Endothelial cell of umbilical vein (primary cell): ENCODE results near the gene FNDC8. TPM values are rescaled to one million over a fixed set of nuclear protein-coding genes. Genes with fewer than 3 reads are reported as not detected.

Experiments used
- BruUV-seq: library from RNA; stranded (reverse); fragments of 400-500 nt; replicated peaks from 2 replicates; lab custom pipeline; 2021; lab: Mats Ljungman, UMichigan
- CTCF ChIA-PET: fragments of 300-600, 350-600 bp; sonication (Branson Sonifier 250); formaldehyde crosslinking; loops from one replicate; lab custom pipeline; 2021; ENCODE audit warnings: antibody characterized with exemption, inconsistent platforms; lab: Charles Lee
- POLR2A ChIA-PET: fragments of 300-600, 350-600 bp; sonication (Branson Sonifier 250); formaldehyde crosslinking; loops from one replicate; lab custom pipeline; 2021; ENCODE audit warnings: antibody characterized with exemption, inconsistent platforms; lab: Charles Lee
- DNase-seq: peaks from one replicate; pipeline ENCODE4 v3.0.0-alpha.2; 2011; ENCODE audit warnings: low read depth, low spot score
- FAIRE-seq: peaks from 2 replicates; lab custom pipeline; 2011; peaks lifted over from hg19 to GRCh38; lab: Jason Lieb, UNC
- H2AFZ ChIP-seq: 2 replicates; pipeline ENCODE4 v1.6.0; 2012; ENCODE audit warnings: low read depth, low read length, control low read depth, inconsistent platforms
- H3K27ac ChIP-seq: 2 replicates; pipeline ENCODE4 v1.5.1; 2011; ENCODE audit warnings: low read depth, mild to moderate bottlenecking, control low read depth, low read length, moderate library complexity; ENCODE audit not compliant: insufficient read depth
- H3K27me3 ChIP-seq, 2 experiments: 2 replicates each; pipeline versions ENCODE4 v1.6.0 to v1.6.1; 2011; ENCODE audit warnings: low read length in 2 of 2, mixed read lengths in 1 of 2; ENCODE audit not compliant: control insufficient read depth in 2 of 2, insufficient read depth in 2 of 2
- H3K36me3 ChIP-seq, 2 experiments: 2 replicates in 1 of 2; 3 replicates in 1 of 2; pipeline ENCODE4 v1.5.1; 2011; ENCODE audit warnings: low read length in 2 of 2, mild to moderate bottlenecking in 1 of 2, moderate library complexity in 1 of 2; ENCODE audit not compliant: control insufficient read depth in 2 of 2, insufficient read depth in 2 of 2; ENCODE audit errors: extremely low read depth in 1 of 2
- H3K4me1 ChIP-seq: 3 replicates; pipeline ENCODE4 v1.5.1; 2011; ENCODE audit warnings: mild to moderate bottlenecking, low read length; ENCODE audit not compliant: control insufficient read depth, insufficient read depth; ENCODE audit errors: extremely low read depth
- H3K4me2 ChIP-seq: 2 replicates; pipeline ENCODE4 v1.6.1; 2011; ENCODE audit warnings: low read length, control low read depth, mixed read lengths; ENCODE audit not compliant: insufficient read depth
- H3K4me3 ChIP-seq, 3 experiments: fragments of 200-600 bp in 1 of 3; sonication (generic), shearing (Covaris generic) in 1 of 3; replicated peaks in 1 of 3; 2 replicates each; pipeline ENCODE4 v1.5.1; 2011 to 2016; ENCODE audit warnings: control low read depth in 3 of 3, low read length in 3 of 3, mild to moderate bottlenecking in 2 of 3, inconsistent platforms in 1 of 3, low read depth in 1 of 3, moderate library complexity in 1 of 3; ENCODE audit not compliant: insufficient read depth in 1 of 3
- H3K79me2 ChIP-seq: 2 replicates; pipeline ENCODE4 v1.6.0; 2012; ENCODE audit warnings: low read length, inconsistent platforms; ENCODE audit not compliant: control insufficient read depth, insufficient read depth
- H3K9ac ChIP-seq: replicated peaks from 2 replicates; pipeline ENCODE3; 2011; ENCODE audit warnings: low read length, control low read depth; ENCODE audit not compliant: insufficient read depth; ENCODE audit errors: extremely low read depth
- H3K9me1 ChIP-seq: replicated peaks from 3 replicates; pipeline ENCODE4 v1.6.0; 2011; ENCODE audit warnings: mild to moderate bottlenecking, low read length; ENCODE audit not compliant: control insufficient read depth, insufficient read depth; ENCODE audit errors: extremely low read depth
- H3K9me3 ChIP-seq: replicated peaks from 2 replicates; pipeline ENCODE4 v1.5.1; 2012; ENCODE audit warnings: low read length, inconsistent platforms; ENCODE audit not compliant: control insufficient read depth, insufficient read depth
- H4K20me1 ChIP-seq: replicated peaks from 2 replicates; pipeline ENCODE3; 2011; ENCODE audit warnings: mild to moderate bottlenecking, low read length; ENCODE audit not compliant: control insufficient read depth, insufficient read depth; ENCODE audit errors: extremely low read depth
- FOS ChIP-seq: IDR thresholded peaks from 2 replicates; pipeline ENCODE4 v1.6.1; 2011; ENCODE audit warnings: mild to moderate bottlenecking, low read length, moderate library complexity, borderline replicate concordance; ENCODE audit not compliant: insufficient read depth
- GATA2 ChIP-seq: IDR thresholded peaks from 2 replicates; pipeline ENCODE4 v1.7.0; 2011; ENCODE audit warnings: low read depth, mild to moderate bottlenecking, moderate library complexity, mixed read lengths, low read length; ENCODE audit not compliant: insufficient read length, insufficient read depth
- JUN ChIP-seq: IDR thresholded peaks from 2 replicates; pipeline ENCODE4 v1.6.1; 2011; ENCODE audit warnings: borderline replicate concordance, low read depth; ENCODE audit not compliant: insufficient read length, insufficient read depth
- MYC ChIP-seq: IDR thresholded peaks from one replicate; pipeline ENCODE4 v1.6.1; 2011; ENCODE audit warnings: mild to moderate bottlenecking, low read depth, low read length
- dilution Hi-C: fragments of 300-500 bp; cut with MboI; formaldehyde crosslinking; loops from one replicate; pipeline ENCODE4 v1.15.0; 2019; ENCODE audit warnings: low sequenced_read_pairs; ENCODE audit not compliant: extremely low pct_ligation_motif_present
- intact Hi-C: fragments of 100-400 bp; cut with micrococcal nuclease; formaldehyde crosslinking; loops from one replicate; pipeline ENCODE4 v1.10.0; 2022
- polyA plus RNA-seq, 4 experiments: library from polyadenylated mRNA; depleted of rRNA in 3 of 4; stranded (reverse) in 3 of 4; unstranded in 1 of 4; fragments of >200 nt; gene quantifications; 2 replicates each; pipeline versions ENCODE4 v1.2.1 to v1.2.3, GENCODE V29; 2011 to 2012; ENCODE audit warnings: missing spikeins in 1 of 4
- total RNA-seq: library from RNA; stranded (reverse); gene quantifications from 2 replicates; pipeline ENCODE4 v1.2.3, GENCODE V29; 2021
- TF ChIP-seq, protein P1 (sequence below), 2 donors: IDR thresholded peaks; 1 replicate in 1 of 2; 2 replicates in 1 of 2; pipeline ENCODE4 v1.5.1; 2011; ENCODE audit warnings: low read length in 2 of 2, mild to moderate bottlenecking in 2 of 2, moderate library complexity in 2 of 2, control low read depth in 1 of 2, inconsistent platforms in 1 of 2, low read depth in 1 of 2; ENCODE audit not compliant: insufficient read depth in 1 of 2; ENCODE audit errors: extremely low read depth in 1 of 2

Gene FNDC8
- total and polyA plus RNA-seq, 2 donors (not counting 3 experiments of a cell fraction or from before 2014, with no cell fraction given), result not detected

DNA sequence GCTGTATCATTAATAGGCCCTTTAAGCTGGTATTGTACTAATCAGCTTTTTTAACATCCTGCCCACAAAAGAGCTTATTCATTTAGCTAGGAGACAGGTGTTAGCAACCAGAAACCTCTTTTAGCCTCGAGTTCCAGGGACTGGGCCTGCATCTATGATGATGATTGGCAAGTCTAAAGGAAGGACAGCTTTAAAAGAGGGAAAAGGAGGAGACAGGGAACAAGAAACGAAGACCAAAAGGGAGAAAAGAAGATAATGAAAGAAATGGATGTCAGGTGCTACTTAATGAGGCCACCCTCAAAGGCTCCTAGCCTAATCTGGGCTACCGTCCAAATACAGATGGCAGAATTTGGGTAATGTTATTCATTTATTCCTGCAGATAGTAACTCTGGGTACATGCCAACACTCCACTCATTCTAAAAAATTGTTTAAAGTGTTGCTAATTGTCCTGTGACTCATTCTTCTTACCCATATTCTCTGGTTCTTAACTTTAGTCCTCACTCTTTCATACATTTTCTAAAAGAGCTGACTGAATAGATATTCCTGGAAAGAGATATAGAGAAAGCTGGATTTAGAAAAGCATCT is 39.2 kb upstream of the FNDC8 start:
- Histone ChIP-seq H3K27ac (peak overlapping the region; percentile 31), H3K4me1 (peaks cover 22% of the 10 kb centered on the region), H3K27me3 (no peaks in the 10 kb centered on the region), H3K9me3 (no peaks in the 10 kb centered on the region), H3K9me1 (no peaks in the 10 kb centered on the region), H3K36me3 (no peaks in the 10 kb centered on the region), H3K9ac (no peak overlapping the region), H2AFZ (no peak overlapping the region), H3K4me3 (no peak overlapping the region), H3K79me2 (peaks cover 43% of the 10 kb centered on the region), H4K20me1 (no peaks in the 10 kb centered on the region), H3K4me2 (peak overlapping the region; percentile 67)
- intact Hi-C loops, result no loop called here
- POLR2A ChIA-PET, result interaction anchor here (0.6 kb wide), 1 partner anchor 11 kb away, joined by 7 read pairs; no protein-coding TSS in a partner anchor
- no TSS peak for BruUV-seq
- DNase-seq, result peak; percentile 71
- TF ChIP-seq, protein P1, sequence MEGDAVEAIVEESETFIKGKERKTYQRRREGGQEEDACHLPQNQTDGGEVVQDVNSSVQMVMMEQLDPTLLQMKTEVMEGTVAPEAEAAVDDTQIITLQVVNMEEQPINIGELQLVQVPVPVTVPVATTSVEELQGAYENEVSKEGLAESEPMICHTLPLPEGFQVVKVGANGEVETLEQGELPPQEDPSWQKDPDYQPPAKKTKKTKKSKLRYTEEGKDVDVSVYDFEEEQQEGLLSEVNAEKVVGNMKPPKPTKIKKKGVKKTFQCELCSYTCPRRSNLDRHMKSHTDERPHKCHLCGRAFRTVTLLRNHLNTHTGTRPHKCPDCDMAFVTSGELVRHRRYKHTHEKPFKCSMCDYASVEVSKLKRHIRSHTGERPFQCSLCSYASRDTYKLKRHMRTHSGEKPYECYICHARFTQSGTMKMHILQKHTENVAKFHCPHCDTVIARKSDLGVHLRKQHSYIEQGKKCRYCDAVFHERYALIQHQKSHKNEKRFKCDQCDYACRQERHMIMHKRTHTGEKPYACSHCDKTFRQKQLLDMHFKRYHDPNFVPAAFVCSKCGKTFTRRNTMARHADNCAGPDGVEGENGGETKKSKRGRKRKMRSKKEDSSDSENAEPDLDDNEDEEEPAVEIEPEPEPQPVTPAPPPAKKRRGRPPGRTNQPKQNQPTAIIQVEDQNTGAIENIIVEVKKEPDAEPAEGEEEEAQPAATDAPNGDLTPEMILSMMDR (IDR thresholded peaks at IDR 0.05; ENCODE audit: extremely low read depth in 1 of 2, insufficient read depth in 1 of 2, low read depth in 1 of 2, low read length in 2 of 2), result no peak
- TF ChIP-seq FOS, result peak; percentile 88
- TF ChIP-seq MYC, result no peak
- TF ChIP-seq GATA2, result peak; percentile 68
- peak; percentile 44 for TF ChIP-seq JUN
- FAIRE-seq, result peak; percentile 64
- CTCF ChIA-PET, result interaction anchor here (0.7 to 5.3 kb wide), 3 partner anchors 18 to 83 kb away, joined by 4 to 21 read pairs (median 4); partner anchors contain the start of gene RFFL
- dilution Hi-C loops, result no loop called here
